K562 (cell line): Measurements from ENCODE around the gene ACO2. TPM values are rescaled to one million over a fixed set of nuclear protein-coding genes. Genes with fewer than 3 reads are reported as not detected.

Experiments
- BRD9 ChIP-seq: fragments of 450-650 bp; IDR thresholded peaks from 2 replicates; pipeline ENCODE4 v1.6.1; 2018; ENCODE audit warnings: low read depth; ENCODE audit not compliant: partially characterized antibody
- CCNT2 ChIP-seq: IDR thresholded peaks from 2 replicates; pipeline ENCODE4 v1.6.1; 2011; ENCODE audit warnings: borderline replicate concordance, low read depth, mild to moderate bottlenecking, moderate library complexity, mixed read lengths, low read length; ENCODE audit not compliant: insufficient read length; ENCODE audit errors: extremely low read depth
- E2F1 ChIP-seq: sonication (generic); formaldehyde crosslinking; IDR thresholded peaks from 2 replicates; pipeline ENCODE4 v1.8.1; 2023; ENCODE audit warnings: mild to moderate bottlenecking, missing genetic modification reagents, moderate library complexity
- ESRRB ChIP-seq: fragments of 250-450 bp; sonication (Bioruptor Pico); IDR thresholded peaks from 2 replicates; pipeline ENCODE4 v1.5.0; 2020; ENCODE audit warnings: mild to moderate bottlenecking, moderate library complexity, borderline replicate concordance
- EZH2 ChIP-seq: IDR thresholded peaks from 2 replicates; pipeline ENCODE4 v1.6.1; 2012; ENCODE audit warnings: low read depth, mild to moderate bottlenecking, inconsistent platforms, low read length, borderline replicate concordance
- HDAC3 ChIP-seq: fragments of 450-650 bp; IDR thresholded peaks from 2 replicates; pipeline ENCODE4 v1.6.1; 2018; ENCODE audit warnings: borderline replicate concordance, mild to moderate bottlenecking, moderate library complexity; ENCODE audit not compliant: partially characterized antibody
- ILF3 ChIP-seq: fragments of 450-650 bp; IDR thresholded peaks from 2 replicates; pipeline ENCODE4 v1.6.1; 2018; ENCODE audit warnings: antibody characterized with exemption, mild to moderate bottlenecking, moderate library complexity, borderline replicate concordance
- KDM5B ChIP-seq: fragments of 200-600 bp; sonication (generic); IDR thresholded peaks from 2 replicates; pipeline ENCODE4 v1.6.1; 2012; ENCODE audit warnings: low read depth, mild to moderate bottlenecking, moderate library complexity, low read length, control low read depth, inconsistent platforms; ENCODE audit not compliant: insufficient replicate concordance
- LCOR ChIP-seq: sonication (generic); formaldehyde crosslinking; IDR thresholded peaks from 2 replicates; pipeline ENCODE4 v1.8.0; 2022; ENCODE audit warnings: mild to moderate bottlenecking, missing genetic modification reagents
- MBD2 ChIP-seq: sonication (generic); IDR thresholded peaks from 2 replicates; pipeline ENCODE4 v1.6.1; 2016; ENCODE audit warnings: low read depth, borderline replicate concordance
- NFXL1 ChIP-seq: fragments of 450-650 bp; formaldehyde crosslinking; IDR thresholded peaks from 2 replicates; pipeline ENCODE4 v1.4.0; 2021; ENCODE audit warnings: mild to moderate bottlenecking
- PTTG1 ChIP-seq: fragments of 450-650 bp; IDR thresholded peaks from 2 replicates; pipeline ENCODE4 v1.6.1; 2016; ENCODE audit warnings: low read depth, mild to moderate bottlenecking, missing genetic modification characterization, missing compliant biosample characterization
- RBM22 ChIP-seq: fragments of 200-400 bp; formaldehyde crosslinking; IDR thresholded peaks from 2 replicates; pipeline ENCODE4 v1.6.1; 2018; ENCODE audit warnings: low read length, low read depth; ENCODE audit not compliant: poor library complexity, severe bottlenecking
- RHOXF2B ChIP-seq: fragments of 250-450 bp; sonication (Bioruptor Pico); conservative IDR thresholded peaks from 2 replicates; pipeline ENCODE4 v1.5.1; 2021
- SMARCE1 ChIP-seq: fragments of 450-650 bp; IDR thresholded peaks from 2 replicates; pipeline ENCODE4 v1.7.1; 2016; ENCODE audit warnings: mild to moderate bottlenecking
- SRSF1 ChIP-seq: fragments of 200-400 bp; formaldehyde crosslinking; IDR thresholded peaks from 2 replicates; pipeline ENCODE4 v1.6.1; 2017; ENCODE audit warnings: mild to moderate bottlenecking, low read depth, low read length, moderate library complexity
- TRIM28 ChIP-seq: fragments of 450-650 bp; IDR thresholded peaks from 2 replicates; pipeline ENCODE4 v1.6.1; 2017
- XRCC3 ChIP-seq: fragments of 450-650 bp; IDR thresholded peaks from 2 replicates; pipeline ENCODE4 v1.6.1; 2017; ENCODE audit warnings: mild to moderate bottlenecking, moderate library complexity
- ZBED1 ChIP-seq: IDR thresholded peaks from 2 replicates; pipeline ENCODE4 v1.6.1; 2014
- ZNF311 ChIP-seq: fragments of 250-450 bp; sonication (Bioruptor Pico); IDR thresholded peaks from 2 replicates; pipeline ENCODE4 v1.4.0; 2020; ENCODE audit warnings: mild to moderate bottlenecking, moderate library complexity
- ZNF707 ChIP-seq: fragments of 250-450 bp; sonication (Bioruptor Pico); conservative IDR thresholded peaks from 2 replicates; pipeline ENCODE4 v1.8.0; 2022; ENCODE audit warnings: inconsistent platforms, mild to moderate bottlenecking, moderate library complexity
- polyA plus RNA-seq, 8 experiments: library from polyadenylated mRNA; depleted of rRNA in 4 of 8; stranded (reverse) in 5 of 8; unstranded in 3 of 8; fragments of >200 nt; fragmentation: Nextera tagmentation in 2 of 8; fragmentation: Illumina TruSeq in 1 of 8; extraction: Ambion mirVana in 2 of 8; extraction: Trizol in 1 of 8; gene quantifications; 2 replicates each; pipeline versions ENCODE4 v1.2.1 to v1.2.3, GENCODE V29; 2011 to 2014; ENCODE audit warnings: inconsistent platforms in 1 of 8, missing spikeins in 1 of 8
- total RNA-seq, 7 experiments: library from RNA; depleted of rRNA in 6 of 7; stranded (reverse); fragments of >200 nt in 6 of 7; fragmentation: Illumina TruSeq in 2 of 7; extraction: Trizol in 2 of 7; gene quantifications; 2 replicates each; pipeline versions ENCODE4 v1.2.1 to v1.2.3, GENCODE V29; 2011 to 2021; ENCODE audit warnings: low replicate concordance in 1 of 7
- TF ChIP-seq, protein P1 (sequence below): fragments of 250-450 bp; sonication (Bioruptor Pico); IDR thresholded peaks from 2 replicates; pipeline ENCODE4 v1.8.0; 2021; ENCODE audit warnings: moderate library complexity, mild to moderate bottlenecking, inconsistent platforms
- TF ChIP-seq, protein P2 (sequence below): fragments of 200-800 bp; sonication (Bioruptor generic); IDR thresholded peaks from 2 replicates; pipeline ENCODE4 v1.6.1; 2016; ENCODE audit warnings: missing genetic modification characterization, missing compliant biosample characterization

ACO2 gene
- total and polyA plus RNA-seq, 9 of the 15 experiments (the other 6 are each of a cell fraction or from before 2014, with no cell fraction given): 16.2 to 119 (median 43.2) TPM

- TF ChIP-seq HDAC3 (no peak), LCOR (CRISPR knock-in tag) (peak; percentile 69; the same call in 1 of the 2 replicates), ZNF311 (CRISPR knock-in tag) (no peak), ZBED1 (0 out of 2 replicates have a peak, but pooled peaks have one; percentile 16), EZH2 (no peak), ZNF707 (CRISPR knock-in tag) (no peak), RBM22 (no peak), TRIM28 (no peak), E2F1 (no peak), NFXL1 (CRISPR knock-in tag) (no peak), RHOXF2B (CRISPR knock-in tag) (no peak), PTTG1 (tag) (no peak), BRD9 (no peak), ILF3 (no peak), MBD2 (peak; percentile 53; the same call in 1 of the 2 replicates), KDM5B (peak; percentile 39), SRSF1 (no peak), ESRRB (no peak), SMARCE1 (no peak), XRCC3 (no peak), CCNT2 (no peak)
- TF ChIP-seq, protein P1, sequence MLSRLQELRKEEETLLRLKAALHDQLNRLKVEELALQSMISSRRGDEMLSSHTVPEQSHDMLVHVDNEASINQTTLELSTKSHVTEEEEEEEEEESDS (CRISPR knock-in tag): no peak
- TF ChIP-seq, protein P2, sequence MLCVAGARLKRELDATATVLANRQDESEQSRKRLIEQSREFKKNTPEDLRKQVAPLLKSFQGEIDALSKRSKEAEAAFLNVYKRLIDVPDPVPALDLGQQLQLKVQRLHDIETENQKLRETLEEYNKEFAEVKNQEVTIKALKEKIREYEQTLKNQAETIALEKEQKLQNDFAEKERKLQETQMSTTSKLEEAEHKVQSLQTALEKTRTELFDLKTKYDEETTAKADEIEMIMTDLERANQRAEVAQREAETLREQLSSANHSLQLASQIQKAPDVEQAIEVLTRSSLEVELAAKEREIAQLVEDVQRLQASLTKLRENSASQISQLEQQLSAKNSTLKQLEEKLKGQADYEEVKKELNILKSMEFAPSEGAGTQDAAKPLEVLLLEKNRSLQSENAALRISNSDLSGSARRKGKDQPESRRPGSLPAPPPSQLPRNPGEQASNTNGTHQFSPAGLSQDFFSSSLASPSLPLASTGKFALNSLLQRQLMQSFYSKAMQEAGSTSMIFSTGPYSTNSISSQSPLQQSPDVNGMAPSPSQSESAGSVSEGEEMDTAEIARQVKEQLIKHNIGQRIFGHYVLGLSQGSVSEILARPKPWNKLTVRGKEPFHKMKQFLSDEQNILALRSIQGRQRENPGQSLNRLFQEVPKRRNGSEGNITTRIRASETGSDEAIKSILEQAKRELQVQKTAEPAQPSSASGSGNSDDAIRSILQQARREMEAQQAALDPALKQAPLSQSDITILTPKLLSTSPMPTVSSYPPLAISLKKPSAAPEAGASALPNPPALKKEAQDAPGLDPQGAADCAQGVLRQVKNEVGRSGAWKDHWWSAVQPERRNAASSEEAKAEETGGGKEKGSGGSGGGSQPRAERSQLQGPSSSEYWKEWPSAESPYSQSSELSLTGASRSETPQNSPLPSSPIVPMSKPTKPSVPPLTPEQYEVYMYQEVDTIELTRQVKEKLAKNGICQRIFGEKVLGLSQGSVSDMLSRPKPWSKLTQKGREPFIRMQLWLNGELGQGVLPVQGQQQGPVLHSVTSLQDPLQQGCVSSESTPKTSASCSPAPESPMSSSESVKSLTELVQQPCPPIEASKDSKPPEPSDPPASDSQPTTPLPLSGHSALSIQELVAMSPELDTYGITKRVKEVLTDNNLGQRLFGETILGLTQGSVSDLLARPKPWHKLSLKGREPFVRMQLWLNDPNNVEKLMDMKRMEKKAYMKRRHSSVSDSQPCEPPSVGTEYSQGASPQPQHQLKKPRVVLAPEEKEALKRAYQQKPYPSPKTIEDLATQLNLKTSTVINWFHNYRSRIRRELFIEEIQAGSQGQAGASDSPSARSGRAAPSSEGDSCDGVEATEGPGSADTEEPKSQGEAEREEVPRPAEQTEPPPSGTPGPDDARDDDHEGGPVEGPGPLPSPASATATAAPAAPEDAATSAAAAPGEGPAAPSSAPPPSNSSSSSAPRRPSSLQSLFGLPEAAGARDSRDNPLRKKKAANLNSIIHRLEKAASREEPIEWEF (CRISPR knock-in tag): no peak
Observed at GRCh38 chr22:41468381-41469217, at the start of gene ACO2, which contains the start of gene PHF5A (continued).
